NCI-H1694 (cell line): ENCODE data around the gene EGFL8.
"Not testable (repeated sequence)": the region's sequence is repeated elsewhere in the genome, so short reads cannot be mapped to it uniquely, and the experiment has no call there.

Experiments used
- DNase-seq: peaks from one replicate; lab custom pipeline; 2025; lab: John Stamatoyannopoulos, UW

The EGFL8 gene

GRCh38 chr6:32164295-32164694, at the start of gene EGFL8:
EGFL8 (plus strand) TSS chr6:32164595; CDS start chr6:32166166, 1,571 bp downstream.
- no peak for DNase-seq

DNA sequence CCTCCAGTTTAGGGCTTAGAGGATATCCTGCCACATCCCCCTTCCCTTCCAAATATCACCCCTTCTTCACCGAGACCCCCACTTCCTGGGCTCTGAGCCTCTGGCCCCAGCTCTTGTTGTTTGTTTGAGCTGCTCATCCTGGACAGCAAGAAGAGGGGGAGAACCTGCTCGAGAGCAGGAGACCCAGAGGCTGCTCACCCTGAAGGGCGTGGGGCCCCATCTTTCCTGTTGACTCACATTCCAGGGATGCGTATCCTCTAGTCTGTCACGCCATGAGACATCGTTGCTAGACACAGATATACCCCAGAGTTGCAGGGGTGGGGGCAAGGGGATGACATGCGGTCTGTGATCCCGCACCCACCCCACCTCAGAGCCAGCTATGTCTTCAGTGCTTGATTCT, 49.6 kb upstream of the EGFL8 start:
- DNase-seq = no peak

DNA sequence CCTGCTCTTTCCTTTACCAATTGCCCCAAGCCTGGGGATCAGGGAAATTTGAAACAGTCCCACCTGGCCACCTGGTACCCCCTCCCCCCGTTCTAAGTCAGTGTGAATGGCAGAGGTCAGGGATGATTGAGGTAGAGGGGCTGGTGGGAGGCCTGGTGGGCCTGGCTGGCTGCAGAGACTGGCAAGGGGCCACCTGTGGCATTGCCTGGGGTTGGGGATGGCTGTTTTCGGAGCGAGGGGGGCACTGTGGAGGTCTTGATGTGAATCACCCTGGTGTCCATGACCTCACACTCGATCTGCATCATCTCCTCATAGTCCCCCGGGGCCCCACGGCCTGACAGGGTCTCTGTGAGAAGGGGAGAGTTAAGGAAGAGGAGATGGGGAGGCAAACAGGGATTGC, 48.8 kb upstream of the EGFL8 start:
- DNase-seq = no peak

DNA sequence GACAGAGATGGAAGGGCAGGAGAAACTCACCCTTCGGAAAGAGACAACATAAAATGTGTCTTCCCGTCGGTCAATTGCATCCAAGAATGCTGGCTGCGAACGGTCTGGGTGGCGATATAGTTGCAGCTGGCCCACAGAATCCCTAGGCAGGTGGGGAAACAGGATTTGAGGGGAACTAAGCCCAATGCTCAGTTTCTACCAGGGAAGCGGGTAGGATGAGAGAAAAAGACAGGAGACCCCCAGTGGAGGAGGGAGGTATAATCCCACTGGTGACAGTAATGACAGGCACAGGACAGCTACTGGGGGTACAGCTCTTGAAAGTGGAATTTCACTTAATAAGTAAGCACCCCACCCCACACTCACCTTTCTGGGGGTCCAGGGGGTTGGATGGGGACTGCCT, 47.7 kb upstream of the EGFL8 start:
- peak; percentile 6 for DNase-seq

- DNase-seq = no peak
These were observed 46.9 kb upstream of the EGFL8 start for GRCh38 chr6:32117461-32117860.

DNA sequence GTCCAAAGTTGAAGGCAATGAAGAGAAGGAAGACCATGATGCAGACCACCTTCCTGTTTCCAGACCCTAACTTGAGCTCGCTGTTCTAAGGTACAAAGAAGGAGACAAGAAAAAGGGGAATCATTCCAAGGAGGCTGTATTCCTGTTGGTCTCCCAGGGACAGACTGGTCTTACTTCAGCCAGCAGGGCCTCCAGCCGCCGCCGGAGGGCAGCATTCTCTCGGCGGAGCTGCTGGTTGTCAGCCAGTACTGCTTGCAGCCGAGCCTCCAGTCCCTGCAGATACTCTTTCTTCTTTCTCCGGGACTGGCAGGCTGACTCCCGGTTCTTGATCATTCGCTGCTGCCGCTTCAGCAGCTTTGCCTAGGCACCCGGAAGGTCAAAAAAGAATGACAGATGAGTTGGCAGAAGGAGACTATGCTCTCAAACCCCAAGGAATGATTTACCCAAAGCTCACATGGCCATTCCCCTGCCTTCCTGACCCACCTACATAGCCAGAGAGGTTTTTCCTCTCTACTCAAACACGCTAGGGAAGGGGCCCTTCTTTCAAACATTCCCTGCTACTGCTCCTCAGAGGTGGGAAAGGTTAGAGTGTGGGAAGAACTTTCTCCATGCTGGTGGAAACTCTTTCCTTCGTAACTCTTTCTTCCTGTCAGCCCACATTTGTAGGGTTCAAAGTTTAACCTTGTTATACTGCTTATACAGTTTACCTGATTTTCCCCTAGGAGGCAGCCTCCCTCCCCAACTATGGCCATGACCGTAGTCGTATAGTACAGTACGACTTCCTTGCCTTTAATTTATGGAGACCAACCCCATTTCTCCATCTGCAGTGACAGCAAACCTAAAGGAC, 45.4 kb upstream of the EGFL8 start:
- peak; percentile 55 for DNase-seq

GRCh38 chr6:32120573-32121059, 43.8 kb upstream of the EGFL8 start:
- no peak for DNase-seq

- no peak for DNase-seq
These were observed 40.7 kb upstream of the EGFL8 start for GRCh38 chr6:32123681-32124080.

DNA sequence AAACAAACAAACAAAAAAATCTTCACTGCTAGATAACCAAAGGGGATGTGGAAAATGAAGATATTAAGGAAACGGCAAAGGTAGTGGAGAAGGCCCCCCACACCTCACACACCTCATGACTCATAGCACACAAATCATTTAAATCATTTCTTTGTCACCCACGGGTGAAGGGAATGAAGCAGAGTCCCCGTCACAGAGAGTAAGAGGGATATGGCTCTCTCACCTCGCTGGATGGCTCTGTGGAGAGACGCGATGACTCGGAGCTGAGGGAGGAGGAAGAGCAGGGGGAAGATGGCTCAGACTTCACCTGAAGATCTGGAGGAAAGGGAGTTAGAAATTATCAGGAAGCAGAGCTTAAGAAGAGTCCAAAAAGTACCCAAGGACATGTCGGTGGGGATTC, 37.5 kb upstream of the EGFL8 start:
- DNase-seq = no peak

GRCh38 chr6:32127409-32127716, 37.0 kb upstream of the EGFL8 start:
- no peak for DNase-seq

DNA sequence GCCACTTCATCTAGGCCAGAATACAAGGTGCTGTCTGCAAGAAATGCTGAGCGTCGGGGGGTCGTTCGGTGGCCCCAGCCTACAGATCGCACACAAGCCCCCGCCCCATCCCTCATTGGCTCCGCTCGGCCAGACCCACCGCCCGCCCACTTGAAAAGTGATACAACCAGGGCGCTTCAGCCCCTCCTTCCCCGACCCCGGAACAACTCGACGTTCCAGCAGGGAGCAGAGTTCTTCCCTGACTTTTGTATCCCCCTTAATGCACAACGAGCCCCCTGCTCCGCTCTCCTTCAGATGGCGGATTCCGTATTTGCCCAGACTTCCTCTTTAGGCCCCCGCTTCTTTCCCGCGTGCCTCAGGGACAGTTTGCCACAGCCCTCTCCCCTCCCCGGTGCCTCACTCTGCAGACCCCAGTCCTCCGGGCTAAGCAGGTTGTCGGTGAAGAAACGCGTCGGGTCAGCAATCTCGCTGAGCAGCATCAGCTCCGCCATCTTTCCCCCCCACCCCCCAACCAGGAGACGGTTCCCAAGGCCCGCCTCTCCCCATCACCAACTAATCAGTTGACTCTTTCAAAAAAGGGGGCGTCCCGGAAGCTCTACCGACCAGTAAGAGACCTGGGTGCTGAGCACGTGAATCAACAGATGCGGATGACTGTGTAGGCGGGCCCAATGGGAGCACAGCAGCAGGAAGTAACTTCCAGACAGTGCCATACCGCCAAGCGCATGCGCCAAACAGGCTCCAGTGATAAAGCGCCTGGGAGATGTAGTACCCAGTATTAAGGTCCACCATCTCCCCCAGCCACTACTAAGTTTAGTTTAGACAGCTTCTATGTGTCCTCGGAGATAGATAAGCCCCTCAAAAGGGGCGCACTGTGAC, 36.4 kb upstream of the EGFL8 start, which contains the start of gene ATF6B:
Gene ATF6B (minus strand): TSS at position 530 of the 876 bp plus-strand sequence. CDS start 39 bp downstream, at position 491.
- DNase-seq = peak; percentile 96

DNA sequence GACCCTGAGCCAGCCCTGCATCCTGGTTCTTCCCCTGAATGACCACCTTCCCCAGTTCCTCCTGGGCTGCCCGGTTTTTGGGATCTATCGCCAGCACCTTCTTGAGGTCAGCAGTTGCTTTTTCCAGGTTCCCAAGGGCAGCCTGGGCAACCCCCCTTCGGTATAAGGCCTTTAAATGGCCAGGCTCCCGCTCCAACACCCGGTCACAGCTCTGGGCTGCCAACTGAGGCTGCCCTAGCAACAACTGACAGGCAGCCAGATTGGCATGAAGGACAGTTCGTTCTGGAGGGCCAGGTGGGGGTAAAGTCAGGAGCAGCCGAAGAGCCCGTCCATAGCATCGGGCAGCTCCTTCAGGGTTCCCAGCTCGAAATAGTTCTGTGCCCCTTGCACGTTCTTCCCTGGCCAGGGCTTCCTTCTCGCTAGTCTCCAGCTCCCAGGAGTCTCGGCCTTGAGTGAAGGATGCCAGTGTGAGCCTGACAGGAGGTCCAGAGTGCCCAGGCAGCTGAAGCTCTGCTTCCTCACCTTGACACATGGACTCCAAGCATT, 35.6 kb upstream of the EGFL8 start:
- DNase-seq = no peak

- DNase-seq = no peak
These were observed 34.9 kb upstream of the EGFL8 start for GRCh38 chr6:32129297-32130088.

DNA sequence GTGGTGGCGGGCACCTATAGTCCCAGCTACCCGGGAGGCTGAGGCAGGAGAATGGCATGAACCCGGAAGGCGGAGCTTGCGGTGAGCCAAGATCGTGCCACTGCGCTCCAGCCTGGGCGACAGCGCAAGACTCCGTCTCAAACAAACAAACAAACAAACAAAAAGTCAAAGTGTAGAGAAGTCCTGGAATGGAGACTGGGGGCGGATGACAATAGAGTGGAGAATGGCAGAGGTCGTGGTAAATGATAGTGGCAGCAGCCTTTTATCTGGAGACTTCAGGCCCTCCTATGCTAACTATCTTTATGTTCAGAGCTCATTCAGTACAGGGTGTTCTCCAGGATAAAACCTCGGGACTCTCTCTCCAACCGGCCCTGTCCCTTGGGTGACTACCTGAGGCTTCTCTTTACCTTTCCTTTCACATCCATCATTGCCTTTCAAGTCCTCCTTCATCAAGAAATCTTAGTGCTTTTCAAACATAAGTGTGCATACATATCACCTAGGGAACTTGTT, 32.9 kb upstream of the EGFL8 start:
- no peak for DNase-seq

DNA sequence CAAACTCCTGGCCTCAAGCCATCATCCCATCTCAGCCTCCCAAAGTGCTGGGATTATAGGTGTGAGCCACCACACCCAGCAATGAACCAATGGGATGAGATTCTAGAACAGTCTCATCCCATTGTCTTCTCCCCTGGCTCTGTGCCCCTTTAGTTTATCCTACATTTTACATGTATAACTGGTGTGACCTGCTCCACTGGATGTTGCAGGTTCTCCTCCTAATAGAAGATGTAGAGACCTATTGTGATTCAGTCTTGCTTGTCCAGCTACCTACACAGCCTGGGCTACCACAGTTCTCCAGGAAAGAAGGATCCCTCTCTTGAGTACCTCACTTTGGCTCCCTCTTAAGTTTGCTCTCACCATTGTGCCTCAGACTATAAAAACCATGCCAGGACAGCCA, 32.3 kb upstream of the EGFL8 start:
- no peak for DNase-seq

DNA sequence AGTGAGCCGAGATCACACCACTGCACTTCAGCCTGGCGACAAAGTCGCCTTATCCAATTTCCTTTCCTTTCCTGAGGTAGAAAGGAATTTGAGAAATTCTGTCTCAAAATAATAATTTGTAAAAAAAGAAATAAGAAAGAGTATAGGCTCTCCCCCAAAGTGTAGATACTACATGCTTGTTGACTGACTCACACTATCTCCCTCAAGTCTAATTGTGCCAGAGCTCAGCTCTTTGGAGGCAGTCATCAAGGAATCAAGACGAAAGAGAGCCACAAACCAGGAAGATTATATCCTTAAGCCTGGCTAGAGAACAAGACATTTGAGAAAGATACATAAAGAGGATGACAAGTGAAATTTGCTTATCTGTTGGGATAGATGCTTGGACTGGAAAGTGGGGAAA, 30.6 kb upstream of the EGFL8 start:
- DNase-seq = no peak

GRCh38 chr6:32137454-32137853, 26.9 kb upstream of the EGFL8 start:
- no peak for DNase-seq

- DNase-seq = no peak
These were observed 24.8 kb upstream of the EGFL8 start for GRCh38 chr6:32139590-32139989.

DNA sequence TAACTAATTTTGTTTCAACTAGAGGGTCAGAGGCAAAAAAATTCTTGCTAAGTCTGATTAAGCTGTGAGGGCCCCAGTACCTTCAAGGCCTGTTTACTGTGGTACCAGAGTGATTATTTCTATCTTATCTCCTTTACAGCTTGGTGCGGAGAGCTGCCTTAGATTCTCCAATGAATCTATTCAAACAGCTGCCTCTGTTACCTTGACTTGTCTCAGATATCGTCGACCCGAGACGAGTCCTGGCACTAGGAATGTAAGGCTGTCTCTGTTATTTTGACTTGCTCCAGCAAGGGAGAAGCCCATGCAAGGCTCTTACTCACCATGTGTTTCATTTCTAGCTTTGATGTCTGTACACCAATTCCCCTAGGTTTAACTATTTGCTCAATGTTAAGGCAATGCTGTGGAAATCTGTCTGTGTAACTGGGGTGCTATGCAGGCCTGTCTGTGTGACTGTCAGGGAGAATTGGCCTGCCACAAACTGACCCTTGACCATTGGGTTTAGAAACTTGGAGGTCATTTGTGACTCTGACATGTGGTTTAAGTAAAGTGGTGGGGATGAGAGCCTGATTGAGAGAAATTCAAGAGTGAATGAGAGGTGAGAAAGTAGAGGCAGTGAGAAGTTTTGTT, 23.9 kb upstream of the EGFL8 start:
- DNase-seq = no peak

GRCh38 chr6:32144238-32144637, 20.2 kb upstream of the EGFL8 start:
- DNase-seq = not testable (repeated sequence)

DNA sequence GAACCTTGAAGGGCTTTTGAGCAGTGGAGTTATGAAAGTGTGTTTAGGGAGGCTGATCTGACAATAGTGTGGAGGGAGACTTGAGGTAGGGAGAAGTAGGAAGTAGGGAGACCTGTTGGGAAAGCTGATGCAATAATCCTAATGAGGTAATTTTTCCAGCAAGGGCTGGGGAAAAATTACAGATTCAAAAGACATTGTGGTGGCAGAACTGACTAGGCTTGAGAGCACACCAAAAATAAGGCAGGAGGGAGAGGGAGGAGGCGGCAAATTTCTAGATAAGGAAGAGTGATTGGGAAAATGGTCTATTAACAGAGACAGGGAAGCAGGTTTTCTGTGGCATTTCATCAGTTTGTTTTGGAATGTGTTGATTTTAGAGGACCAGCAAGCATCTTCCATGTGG, 18.1 kb upstream of the EGFL8 start:
- DNase-seq = no peak
